Fibroblast of lung (primary cell): ENCODE results near the gene TNFRSF1A.

Experiments used
- EZH2 ChIP-seq: IDR thresholded peaks from 2 replicates; pipeline ENCODE4 v1.5.1; 2012; ENCODE audit warnings: low read length, control low read depth, mild to moderate bottlenecking; ENCODE audit errors: missing control alignments
- TF ChIP-seq, protein P1 (sequence below), 2 donors: IDR thresholded peaks in 1 of 2; conservative IDR thresholded peaks in 1 of 2; 1 replicate in 1 of 2; 2 replicates in 1 of 2; pipeline ENCODE4 v1.5.1; 2011 to 2012; ENCODE audit warnings: low read length in 2 of 2, control low read depth in 1 of 2, inconsistent platforms in 1 of 2, low read depth in 1 of 2, mild to moderate bottlenecking in 1 of 2

DNA sequence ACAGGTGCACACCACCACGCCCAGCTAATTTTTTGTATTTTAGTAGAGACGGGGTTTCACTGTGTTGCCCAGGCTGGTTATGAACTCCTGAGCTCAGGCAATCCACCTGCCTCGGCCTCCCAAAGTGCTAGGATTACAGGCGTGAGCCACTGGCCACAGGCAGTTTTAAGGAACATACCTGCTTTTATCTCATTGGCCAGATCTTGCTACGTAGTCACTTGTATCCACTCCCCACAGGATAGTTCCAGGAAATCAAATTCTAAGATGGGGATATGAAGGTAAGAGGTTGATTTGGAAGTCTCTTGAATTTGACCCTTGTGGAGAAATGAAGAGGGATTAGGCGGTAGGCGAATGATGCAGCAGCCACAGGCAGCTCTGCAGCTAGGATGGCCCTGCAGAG lies 40.2 kb downstream of the TNFRSF1A start:
- TF ChIP-seq EZH2, result no peak
- TF ChIP-seq, protein P1, sequence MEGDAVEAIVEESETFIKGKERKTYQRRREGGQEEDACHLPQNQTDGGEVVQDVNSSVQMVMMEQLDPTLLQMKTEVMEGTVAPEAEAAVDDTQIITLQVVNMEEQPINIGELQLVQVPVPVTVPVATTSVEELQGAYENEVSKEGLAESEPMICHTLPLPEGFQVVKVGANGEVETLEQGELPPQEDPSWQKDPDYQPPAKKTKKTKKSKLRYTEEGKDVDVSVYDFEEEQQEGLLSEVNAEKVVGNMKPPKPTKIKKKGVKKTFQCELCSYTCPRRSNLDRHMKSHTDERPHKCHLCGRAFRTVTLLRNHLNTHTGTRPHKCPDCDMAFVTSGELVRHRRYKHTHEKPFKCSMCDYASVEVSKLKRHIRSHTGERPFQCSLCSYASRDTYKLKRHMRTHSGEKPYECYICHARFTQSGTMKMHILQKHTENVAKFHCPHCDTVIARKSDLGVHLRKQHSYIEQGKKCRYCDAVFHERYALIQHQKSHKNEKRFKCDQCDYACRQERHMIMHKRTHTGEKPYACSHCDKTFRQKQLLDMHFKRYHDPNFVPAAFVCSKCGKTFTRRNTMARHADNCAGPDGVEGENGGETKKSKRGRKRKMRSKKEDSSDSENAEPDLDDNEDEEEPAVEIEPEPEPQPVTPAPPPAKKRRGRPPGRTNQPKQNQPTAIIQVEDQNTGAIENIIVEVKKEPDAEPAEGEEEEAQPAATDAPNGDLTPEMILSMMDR (conservative IDR thresholded peaks at IDR 0.05 in 1 of 2, IDR thresholded peaks at IDR 0.05 in 1 of 2; ENCODE audit: low read depth in 1 of 2, low read length in 2 of 2), result no peak
